Trophoblast cell (in vitro differentiated cells and primary cell): ENCODE measurements around the gene SND1.
A peak's percentile ranks its signal among the peaks of the same experiment; 100 is the strongest.
"Not testable (repeated sequence)": the region's sequence is repeated elsewhere in the genome, so short reads cannot be mapped to it uniquely, and the experiment has no call there.

Experiments used
- DNase-seq, 2 donors: peaks; one replicate each; pipeline ENCODE4 v3.0.0-alpha.2; 2016
- H2AFZ ChIP-seq: 2 replicates; pipeline ENCODE4 v1.6.1; 2013; ENCODE audit warnings: low read length, moderate library complexity, mild to moderate bottlenecking; ENCODE audit not compliant: insufficient read depth, poor library complexity
- H2AK5ac ChIP-seq: 2 replicates; pipeline ENCODE4 v1.6.1; 2013; ENCODE audit warnings: mild to moderate bottlenecking, low read length
- H2BK120ac ChIP-seq: 2 replicates; pipeline ENCODE4 v1.6.1; 2013; ENCODE audit warnings: low read length, mild to moderate bottlenecking, moderate library complexity; ENCODE audit not compliant: insufficient read depth, poor library complexity
- H2BK12ac ChIP-seq: 2 replicates; pipeline ENCODE4 v1.6.1; 2013; ENCODE audit warnings: mild to moderate bottlenecking, low read length, moderate library complexity
- H2BK5ac ChIP-seq: 2 replicates; pipeline ENCODE4 v1.6.1; 2013; ENCODE audit warnings: low read length, low read depth, moderate library complexity, mild to moderate bottlenecking; ENCODE audit not compliant: poor library complexity
- H3K14ac ChIP-seq: 2 replicates; pipeline ENCODE4 v1.6.1; 2013; ENCODE audit warnings: mild to moderate bottlenecking, low read length
- H3K18ac ChIP-seq: 2 replicates; pipeline ENCODE4 v1.6.1; 2013; ENCODE audit warnings: mild to moderate bottlenecking, low read length
- H3K23ac ChIP-seq: 2 replicates; pipeline ENCODE4 v1.6.1; 2013; ENCODE audit warnings: low read length
- H3K27ac ChIP-seq: 2 replicates; pipeline ENCODE4 v1.5.1; 2013; ENCODE audit warnings: low read depth, mild to moderate bottlenecking, inconsistent platforms, low read length, moderate library complexity
- H3K27me3 ChIP-seq: 2 replicates; pipeline ENCODE4 v1.6.1; 2013; ENCODE audit warnings: inconsistent platforms, mild to moderate bottlenecking, low read length, moderate library complexity; ENCODE audit not compliant: insufficient read depth
- H3K36me3 ChIP-seq, 2 experiments: 1 replicate in 1 of 2; 2 replicates in 1 of 2; pipeline ENCODE4 v1.6.1; 2013; ENCODE audit warnings: low read length in 2 of 2, mild to moderate bottlenecking in 2 of 2, moderate library complexity in 1 of 2; ENCODE audit not compliant: insufficient read depth in 2 of 2, control insufficient read depth in 1 of 2
- H3K4ac ChIP-seq: 2 replicates; pipeline ENCODE4 v1.6.1; 2013; ENCODE audit warnings: low read depth, mild to moderate bottlenecking, low read length, moderate library complexity
- H3K4me1 ChIP-seq, 2 experiments: 1 replicate in 1 of 2; 2 replicates in 1 of 2; pipeline ENCODE4 v1.6.1; 2013; ENCODE audit warnings: low read length in 2 of 2, mild to moderate bottlenecking in 2 of 2, moderate library complexity in 1 of 2; ENCODE audit not compliant: insufficient read depth in 2 of 2, control insufficient read depth in 1 of 2
- H3K4me2 ChIP-seq: 2 replicates; pipeline ENCODE4 v1.6.1; 2013; ENCODE audit warnings: inconsistent platforms, mild to moderate bottlenecking, low read length, moderate library complexity
- H3K4me3 ChIP-seq: 2 replicates; pipeline ENCODE4 v1.5.1; 2013; ENCODE audit warnings: mild to moderate bottlenecking, low read depth, low read length, inconsistent platforms
- H3K79me1 ChIP-seq: one replicate; pipeline ENCODE4 v1.6.1; 2013; ENCODE audit warnings: low read length
- H3K79me2 ChIP-seq: 2 replicates; pipeline ENCODE4 v1.6.1; 2013; ENCODE audit warnings: low read length, mild to moderate bottlenecking; ENCODE audit not compliant: control insufficient read depth, insufficient read depth, poor library complexity
- H3K9ac ChIP-seq: 2 replicates; pipeline ENCODE4 v1.6.1; 2013; ENCODE audit warnings: mild to moderate bottlenecking, low read length
- H3K9me3 ChIP-seq: 2 replicates; pipeline ENCODE4 v1.6.1; 2013; ENCODE audit warnings: low read depth, mild to moderate bottlenecking, control low read depth, inconsistent platforms, low read length; ENCODE audit not compliant: insufficient read depth
- H4K12ac ChIP-seq: 2 replicates; pipeline ENCODE4 v1.6.1; 2013; ENCODE audit warnings: low read depth, mild to moderate bottlenecking, low read length, moderate library complexity
- H4K8ac ChIP-seq: 2 replicates; pipeline ENCODE4 v1.6.1; 2013; ENCODE audit warnings: low read depth, mild to moderate bottlenecking, low read length, moderate library complexity
- H4K91ac ChIP-seq: one replicate; pipeline ENCODE4 v1.6.1; 2013; ENCODE audit warnings: low read depth, mild to moderate bottlenecking, low read length, moderate library complexity
- WGBS: extraction: QIAGEN DNeasy Blood & Tissue Kit; methylation state at CpG from one replicate; pipeline ENCODE4 v1.1.7; 2013; ENCODE audit warnings: missing lambda C conversion rate; ENCODE audit not compliant: insufficient read length, insufficient coverage; ENCODE audit errors: extremely low coverage; 5-methylcytosine and 5-hydroxymethylcytosine counted together

The SND1 gene

GRCh38 chr7:127961786-127962453 lies 309.9 kb downstream of the SND1 start:
- no CpG with 5 or more reads among the region's 9 CpGs for WGBS
- no peak overlapping the region for H3K27ac ChIP-seq
- H3K27me3 ChIP-seq = no peaks in the 10 kb centered on the region

GRCh38 chr7:127962589-127963361 lies 310.8 kb downstream of the SND1 start:
- no peak overlapping the region for H3K9ac ChIP-seq

More at GRCh38 chr7:127961786-127962453, 309.9 kb downstream of the SND1 start:
- Histone ChIP-seq H3K36me3 (peaks cover 4 to 11% of the 10 kb centered on the region in 2 experiments), H2BK120ac (no peak overlapping the region), H4K91ac (no peak overlapping the region), H3K4me2 (no peak overlapping the region), H2AFZ (no peak overlapping the region), H3K4me1 (peaks cover 0 to 5% of the 10 kb centered on the region in 2 experiments), H3K4ac (no peak overlapping the region), H3K23ac (no peak overlapping the region), H2BK12ac (no peak overlapping the region), H3K79me2 (no peaks in the 10 kb centered on the region), H3K18ac (no peak overlapping the region), H2BK5ac (no peak overlapping the region), H3K9me3 (no peaks in the 10 kb centered on the region), H3K4me3 (no peak overlapping the region), H3K79me1 (no peaks in the 10 kb centered on the region), H2AK5ac (no peak overlapping the region), H3K14ac (no peak overlapping the region), H4K12ac (no peak overlapping the region), H3K9ac (no peak overlapping the region), H4K8ac (no peak overlapping the region)
- no peak for DNase-seq

GRCh38 chr7:127963850-127964249 lies 311.9 kb downstream of the SND1 start:
- H2BK120ac ChIP-seq, DNase-seq, H3K27me3 ChIP-seq, H2AK5ac ChIP-seq, H3K18ac ChIP-seq, H3K4me2 ChIP-seq, H4K12ac ChIP-seq, H3K14ac ChIP-seq, H3K79me1 ChIP-seq, H3K27ac ChIP-seq, H3K4me1 ChIP-seq, H2AFZ ChIP-seq, H3K23ac ChIP-seq, H3K9me3 ChIP-seq, H4K8ac ChIP-seq, H3K79me2 ChIP-seq, H2BK5ac ChIP-seq, H4K91ac ChIP-seq, H3K4me3 ChIP-seq, H3K4ac ChIP-seq, H3K9ac ChIP-seq, H2BK12ac ChIP-seq: not testable (repeated sequence)
- no CpG with 5 or more reads among the region's 1 CpG for WGBS
- H3K36me3 ChIP-seq = peaks cover 4 to 13% of the 10 kb centered on the region in 2 experiments

More at GRCh38 chr7:127962589-127963361, 310.8 kb downstream of the SND1 start:
- no CpG with 5 or more reads among the region's 5 CpGs for WGBS
- no peak overlapping the region for H4K91ac ChIP-seq
- no peak overlapping the region for H3K14ac ChIP-seq
- peaks cover 0 to 5% of the 10 kb centered on the region in 2 experiments for H3K4me1 ChIP-seq
- no peak overlapping the region for H3K4ac ChIP-seq
- peaks cover 4 to 13% of the 10 kb centered on the region in 2 experiments for H3K36me3 ChIP-seq
- no peaks in the 10 kb centered on the region for H3K79me1 ChIP-seq
- H3K27me3 ChIP-seq = no peaks in the 10 kb centered on the region
- H2BK5ac ChIP-seq = no peak overlapping the region
- H3K79me2 ChIP-seq = no peaks in the 10 kb centered on the region
- H2AFZ ChIP-seq = no peak overlapping the region
- no peak for DNase-seq
- no peak overlapping the region for H3K4me3 ChIP-seq
- H2AK5ac ChIP-seq = no peak overlapping the region
- no peak overlapping the region for H4K12ac ChIP-seq
- no peak overlapping the region for H4K8ac ChIP-seq
- no peak overlapping the region for H3K4me2 ChIP-seq
- H3K9me3 ChIP-seq = no peaks in the 10 kb centered on the region
- H3K18ac ChIP-seq = no peak overlapping the region
- no peak overlapping the region for H2BK12ac ChIP-seq
- no peak overlapping the region for H3K23ac ChIP-seq
- no peak overlapping the region for H2BK120ac ChIP-seq
- H3K27ac ChIP-seq = no peak overlapping the region

GRCh38 chr7:127967281-127967680 lies 315.3 kb downstream of the SND1 start:
- no peaks in the 10 kb centered on the region for H3K79me2 ChIP-seq
- no peak overlapping the region for H4K91ac ChIP-seq
- H3K27ac ChIP-seq = no peak overlapping the region
- peak overlapping the region; percentile 17 for H3K18ac ChIP-seq
- H3K14ac ChIP-seq = no peak overlapping the region
- H2BK12ac ChIP-seq = no peak overlapping the region
- no peak overlapping the region for H4K12ac ChIP-seq
- H3K36me3 ChIP-seq = peaks cover 0 to 4% of the 10 kb centered on the region in 2 experiments
- H3K9me3 ChIP-seq = no peaks in the 10 kb centered on the region
- no peak overlapping the region for H2AFZ ChIP-seq
- no CpG with 5 or more reads among the region's 2 CpGs for WGBS
- DNase-seq = no peak
- H3K79me1 ChIP-seq = no peaks in the 10 kb centered on the region
- no peak overlapping the region for H3K4me3 ChIP-seq
- H3K9ac ChIP-seq = no peak overlapping the region
- H4K8ac ChIP-seq = no peak overlapping the region
- no peak overlapping the region for H3K23ac ChIP-seq
- H2BK120ac ChIP-seq = no peak overlapping the region
- H3K4ac ChIP-seq = no peak overlapping the region
- H2AK5ac ChIP-seq = no peak overlapping the region
- H2BK5ac ChIP-seq = no peak overlapping the region
- H3K27me3 ChIP-seq = no peaks in the 10 kb centered on the region
- H3K4me1 ChIP-seq = peaks cover 0 to 3% of the 10 kb centered on the region in 2 experiments
- H3K4me2 ChIP-seq = no peak overlapping the region
